HepG2 (cell line): ENCODE measurements around the gene SCFD2. TPM values are rescaled to one million over a fixed set of nuclear protein-coding genes. Genes with fewer than 3 reads are reported as not detected.
A peak's percentile ranks its signal among the peaks of the same experiment; 100 is the strongest.

ENCODE experiments used
- ADNP ChIP-seq: sonication (generic); formaldehyde crosslinking; IDR thresholded peaks from 2 replicates; pipeline ENCODE4 v1.4.0; 2020; ENCODE audit warnings: missing genetic modification reagents
- ARNTL ChIP-seq: sonication (generic); formaldehyde crosslinking; IDR thresholded peaks from 2 replicates; pipeline ENCODE4 v1.4.0; 2020; ENCODE audit warnings: mild to moderate bottlenecking, missing genetic modification reagents
- DPF2 ChIP-seq: sonication (generic); formaldehyde crosslinking; IDR thresholded peaks from 2 replicates; pipeline ENCODE4 v1.4.0; 2020; ENCODE audit warnings: mild to moderate bottlenecking, low read depth, missing genetic modification reagents, borderline replicate concordance
- GMEB1 ChIP-seq: sonication (generic); formaldehyde crosslinking; IDR thresholded peaks from 2 replicates; pipeline ENCODE4 v1.5.1; 2020; ENCODE audit warnings: missing genetic modification reagents, mild to moderate bottlenecking, borderline replicate concordance
- HES4 ChIP-seq: sonication (generic); formaldehyde crosslinking; IDR thresholded peaks from 2 replicates; pipeline ENCODE4 v1.9.0; 2021; ENCODE audit warnings: mild to moderate bottlenecking, missing genetic modification reagents, borderline replicate concordance
- HIVEP1 ChIP-seq: sonication (generic); formaldehyde crosslinking; IDR thresholded peaks from 2 replicates; pipeline ENCODE4 v1.4.0; 2020; ENCODE audit warnings: mild to moderate bottlenecking, missing genetic modification reagents
- HOXA5 ChIP-seq: sonication (generic); formaldehyde crosslinking; IDR thresholded peaks from 2 replicates; pipeline ENCODE4 v1.4.0; 2020; ENCODE audit warnings: missing genetic modification reagents
- KLF16 ChIP-seq, 2 experiments: sonication (generic) in 1 of 2; formaldehyde crosslinking in 1 of 2; IDR thresholded peaks; 2 replicates each; pipeline versions ENCODE4 v1.6.1 to v1.8.0; 2016 to 2023; ENCODE audit warnings: missing genetic modification reagents in 2 of 2, missing compliant biosample characterization in 1 of 2
- KMT2B ChIP-seq: IDR thresholded peaks from 2 replicates; pipeline ENCODE4 v1.6.1; 2016; ENCODE audit warnings: missing genetic modification reagents, missing compliant biosample characterization
- MAZ ChIP-seq, 2 experiments: sonication (generic) in 1 of 2; formaldehyde crosslinking in 1 of 2; IDR thresholded peaks; 2 replicates each; pipeline versions ENCODE4 v1.5.0 to v1.6.1; 2012 to 2020; ENCODE audit warnings: low read depth in 2 of 2, mild to moderate bottlenecking in 2 of 2, borderline replicate concordance in 1 of 2, improper control_type of control experiment in 1 of 2, low read length in 1 of 2, missing genetic modification reagents in 1 of 2, moderate library complexity in 1 of 2
- NRL ChIP-seq: sonication (generic); formaldehyde crosslinking; IDR thresholded peaks from 2 replicates; pipeline ENCODE4 v1.5.0; 2020; ENCODE audit warnings: missing genetic modification reagents, mild to moderate bottlenecking, moderate library complexity, borderline replicate concordance
- RBFOX2 ChIP-seq: fragments of 200-400 bp; formaldehyde crosslinking; IDR thresholded peaks from 2 replicates; pipeline ENCODE4 v1.6.1; 2017; ENCODE audit warnings: low read depth, mild to moderate bottlenecking, low read length
- ZBTB20 ChIP-seq: sonication (generic); formaldehyde crosslinking; IDR thresholded peaks from 2 replicates; pipeline ENCODE4 v1.8.1; 2023; ENCODE audit warnings: missing genetic modification reagents, low read depth, mild to moderate bottlenecking, borderline replicate concordance
- ZIK1 ChIP-seq: sonication (generic); formaldehyde crosslinking; IDR thresholded peaks from 2 replicates; pipeline ENCODE4 v1.5.0; 2020; ENCODE audit warnings: mild to moderate bottlenecking, low read depth, missing genetic modification reagents, borderline replicate concordance
- ZNF143 ChIP-seq: sonication (generic); formaldehyde crosslinking; IDR thresholded peaks from 2 replicates; pipeline ENCODE4 v1.4.0; 2020; ENCODE audit warnings: missing genetic modification reagents
- ZNF20 ChIP-seq: sonication (generic); formaldehyde crosslinking; IDR thresholded peaks from 2 replicates; pipeline ENCODE4 v1.4.0; 2020; ENCODE audit warnings: mild to moderate bottlenecking, moderate library complexity, missing genetic modification reagents
- ZNF274 ChIP-seq: sonication (generic); formaldehyde crosslinking; IDR thresholded peaks from 2 replicates; pipeline ENCODE4 v1.5.1; 2020; ENCODE audit warnings: mild to moderate bottlenecking, missing genetic modification reagents
- ZNF296 ChIP-seq: sonication (generic); formaldehyde crosslinking; conservative IDR thresholded peaks from 2 replicates; pipeline ENCODE4 v1.5.0; 2020; ENCODE audit warnings: mild to moderate bottlenecking, missing genetic modification reagents
- ZNF33A ChIP-seq: sonication (generic); formaldehyde crosslinking; IDR thresholded peaks from 2 replicates; pipeline ENCODE4 v1.5.1; 2020; ENCODE audit warnings: missing genetic modification reagents, mild to moderate bottlenecking, moderate library complexity, borderline replicate concordance
- ZNF367 ChIP-seq: sonication (generic); formaldehyde crosslinking; IDR thresholded peaks from 2 replicates; pipeline ENCODE4 v1.4.0; 2020; ENCODE audit warnings: missing genetic modification reagents, borderline replicate concordance
- ZNF451 ChIP-seq: sonication (generic); formaldehyde crosslinking; IDR thresholded peaks from 2 replicates; pipeline ENCODE4 v1.5.0; 2020; ENCODE audit warnings: mild to moderate bottlenecking, missing genetic modification reagents
- ZNF619 ChIP-seq: sonication (generic); formaldehyde crosslinking; IDR thresholded peaks from 2 replicates; pipeline ENCODE4 v1.4.0; 2020; ENCODE audit warnings: mild to moderate bottlenecking, missing genetic modification reagents
- ZNF639 ChIP-seq: conservative IDR thresholded peaks from 2 replicates; pipeline ENCODE4 v1.6.1; 2018; ENCODE audit warnings: missing genetic modification reagents
- polyA plus RNA-seq, 8 experiments: library from polyadenylated mRNA; depleted of rRNA in 3 of 8; stranded (reverse) in 7 of 8; unstranded in 1 of 8; fragments of >200 nt; fragmentation: Illumina TruSeq in 4 of 8; extraction: Trizol in 4 of 8; gene quantifications; 2 replicates each; pipeline versions ENCODE4 v1.2.1 to v1.2.3, GENCODE V29; 2011 to 2016; ENCODE audit warnings: low read depth in 4 of 8, missing spikeins in 1 of 8, mixed read lengths in 1 of 8; ENCODE audit not compliant: insufficient read depth in 1 of 8
- total RNA-seq, 5 experiments: library from RNA; depleted of rRNA; stranded (reverse); fragments of >200 nt; fragmentation: Illumina TruSeq; extraction: Trizol; gene quantifications; 2 replicates each; pipeline ENCODE4 v1.2.3, GENCODE V29; 2016; ENCODE audit warnings: low read depth in 1 of 5
- TF ChIP-seq, protein P1 (sequence below): sonication (generic); formaldehyde crosslinking; IDR thresholded peaks from 2 replicates; pipeline ENCODE4 v1.5.1; 2020; ENCODE audit warnings: missing genetic modification reagents, mild to moderate bottlenecking, borderline replicate concordance

The SCFD2 gene
- total and polyA plus RNA-seq, 2 of the 13 experiments (the other 11 are each of a cell fraction or from before 2014, with no cell fraction given), result 4.6 to 15.6 TPM

GRCh38 chr4:53377319-53378170 is 11.7 kb upstream of the SCFD2 start, which contains the start of gene FIP1L1 (continued):
- peak; percentile 66; the same call in 1 of the 2 replicates for TF ChIP-seq GMEB1 (CRISPR knock-in tag)
- 0 out of 2 replicates have a peak, but pooled peaks have one; percentile 82 for TF ChIP-seq ZNF33A (CRISPR knock-in tag)
- TF ChIP-seq DPF2 (CRISPR knock-in tag), result no peak
- TF ChIP-seq RBFOX2, result peak; percentile 91
- no peak for TF ChIP-seq ADNP
- TF ChIP-seq ZNF143 (CRISPR knock-in tag), result 0 out of 2 replicates have a peak, but pooled peaks have one; percentile 31
- TF ChIP-seq ZIK1, result no peak
- peak; percentile 77 for TF ChIP-seq NRL (CRISPR knock-in tag)
- peak; percentile 74 for TF ChIP-seq HES4 (CRISPR knock-in tag)
- peak; percentile 94 for TF ChIP-seq KMT2B (CRISPR knock-in tag)
- peak; percentile 33; the same call in 1 of the 2 replicates for TF ChIP-seq ZBTB20 (CRISPR knock-in tag)
- TF ChIP-seq HOXA5 (CRISPR knock-in tag), result peak; percentile 77; the same call in 1 of the 2 replicates
- TF ChIP-seq, protein P1, sequence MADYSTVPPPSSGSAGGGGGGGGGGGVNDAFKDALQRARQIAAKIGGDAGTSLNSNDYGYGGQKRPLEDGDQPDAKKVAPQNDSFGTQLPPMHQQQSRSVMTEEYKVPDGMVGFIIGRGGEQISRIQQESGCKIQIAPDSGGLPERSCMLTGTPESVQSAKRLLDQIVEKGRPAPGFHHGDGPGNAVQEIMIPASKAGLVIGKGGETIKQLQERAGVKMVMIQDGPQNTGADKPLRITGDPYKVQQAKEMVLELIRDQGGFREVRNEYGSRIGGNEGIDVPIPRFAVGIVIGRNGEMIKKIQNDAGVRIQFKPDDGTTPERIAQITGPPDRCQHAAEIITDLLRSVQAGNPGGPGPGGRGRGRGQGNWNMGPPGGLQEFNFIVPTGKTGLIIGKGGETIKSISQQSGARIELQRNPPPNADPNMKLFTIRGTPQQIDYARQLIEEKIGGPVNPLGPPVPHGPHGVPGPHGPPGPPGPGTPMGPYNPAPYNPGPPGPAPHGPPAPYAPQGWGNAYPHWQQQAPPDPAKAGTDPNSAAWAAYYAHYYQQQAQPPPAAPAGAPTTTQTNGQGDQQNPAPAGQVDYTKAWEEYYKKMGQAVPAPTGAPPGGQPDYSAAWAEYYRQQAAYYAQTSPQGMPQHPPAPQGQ (CRISPR knock-in tag), result no peak
- no peak for TF ChIP-seq ZNF296 (CRISPR knock-in tag)
- TF ChIP-seq ZNF274 (CRISPR knock-in tag), result peak; percentile 88; the same call in 1 of the 2 replicates
- TF ChIP-seq ZNF619 (CRISPR knock-in tag), result peak; percentile 85; the same call in 1 of the 2 replicates
- peak; percentile 61 for TF ChIP-seq ARNTL (CRISPR knock-in tag)
- peak; percentile 28; the same call in 1 of the 2 replicates for TF ChIP-seq ZNF639 (CRISPR knock-in tag)
- TF ChIP-seq ZNF367 (CRISPR knock-in tag), result peak; percentile 70; the same call in 1 of the 2 replicates
- TF ChIP-seq ZNF451 (CRISPR knock-in tag), result peak; percentile 69; the same call in 1 of the 2 replicates
- 0 out of 2 replicates have a peak, but pooled peaks have one; percentile 49 for TF ChIP-seq MAZ (IDR thresholded peaks at IDR 0.05; ENCODE audit: borderline replicate concordance, low read depth, low read length)
- TF ChIP-seq MAZ (CRISPR knock-in tag; IDR thresholded peaks at IDR 0.05; ENCODE audit: low read depth), result no peak
- no peak for TF ChIP-seq ZNF20
- TF ChIP-seq KLF16 (CRISPR knock-in tag; IDR thresholded peaks at IDR 0.05), result peak in 1 of 2 experiments; percentile 89; a peak in 2 of 4 replicates
- peak; percentile 77 for TF ChIP-seq HIVEP1 (CRISPR knock-in tag)
